ENCODE measurements around the gene RASGRF1. TPM values are rescaled to one million over a fixed set of nuclear protein-coding genes. Genes with fewer than 3 reads are reported as not detected.

RASGRF1 gene
- total and polyA plus RNA-seq, 2 experiments from 2014 or later: 0.05 to 0.24 TPM

- DNase-seq (ENCODE audit: low spot score): no peak
- no peaks in the 10 kb centered on the region for H3K27me3 ChIP-seq (ENCODE audit: insufficient read depth)
- H3K36me3 Mint-ChIP-seq (ENCODE audit: low read depth): no peaks in the 10 kb centered on the region
- H3K4me3 Mint-ChIP-seq: no peak overlapping the region
- H3F3A ChIP-seq (replicated peaks; ENCODE audit: low read depth): no peaks in the 10 kb centered on the region
- H4K20me1 ChIP-seq (replicated peaks; ENCODE audit: insufficient read depth): no peaks in the 10 kb centered on the region
- H3K4me1 ChIP-seq (ENCODE audit: insufficient read depth): no peaks in the 10 kb centered on the region
- H3K36me3 ChIP-seq (ENCODE audit: insufficient read depth): no peaks in the 10 kb centered on the region
- no peaks in the 10 kb centered on the region for H3K9me2 ChIP-seq (ENCODE audit: insufficient read depth)
- no peaks in the 10 kb centered on the region for H3K79me2 ChIP-seq (replicated peaks; ENCODE audit: insufficient read depth)
- no peak for ATAC-seq
- H3K9me3 Mint-ChIP-seq: no peaks in the 10 kb centered on the region; the same call in 2 of the 3 replicates
- no peak for TF ChIP-seq ZNF462 (CRISPR knock-in tag; IDR thresholded peaks at IDR 0.05)
- TF ChIP-seq STAT1 (IDR thresholded peaks at IDR 0.05; ENCODE audit: unreplicated experiment): no peak
- no peak for TF ChIP-seq EZH2 (IDR thresholded peaks at IDR 0.05; ENCODE audit: low read depth, unreplicated experiment)
- no peak overlapping the region for H3K4me2 ChIP-seq
- no peak overlapping the region for H2AFZ ChIP-seq
- no peaks in the 10 kb centered on the region for H3K4me1 Mint-ChIP-seq
- no peak overlapping the region for H3K27ac ChIP-seq (ENCODE audit: low read depth)
- H3K4me3 ChIP-seq: no peak overlapping the region
- no peak overlapping the region for H3K27ac Mint-ChIP-seq
- H3K27me3 Mint-ChIP-seq (ENCODE audit: insufficient read depth, low read depth, poor library complexity): peaks cover 4% of the 10 kb centered on the region
These were observed 15.3 kb downstream of the RASGRF1 start for GRCh38 chr15:79075256-79075655.

GRCh38 chr15:79073336-79073735 is 17.2 kb downstream of the RASGRF1 start:
- H3K27ac ChIP-seq (ENCODE audit: low read depth): no peak overlapping the region
- no peak overlapping the region for H3K4me2 ChIP-seq
- Mint-ChIP-seq H3K27me3 (ENCODE audit: insufficient read depth, low read depth, poor library complexity) (peaks cover 3% of the 10 kb centered on the region), H3K36me3 (ENCODE audit: low read depth) (no peaks in the 10 kb centered on the region), H3K4me1 (no peaks in the 10 kb centered on the region), H3K27ac (no peak overlapping the region), H3K4me3 (no peak overlapping the region; the same call in 2 of the 3 replicates), H3K9me3 (no peaks in the 10 kb centered on the region; the same call in 2 of the 3 replicates)
- no peak for TF ChIP-seq POLR2AphosphoS5 (IDR thresholded peaks at IDR 0.05; ENCODE audit: low read depth)
- TF ChIP-seq REST (IDR thresholded peaks at IDR 0.05; ENCODE audit: unreplicated experiment): no peak
- no peak for TF ChIP-seq ETS1 (IDR thresholded peaks at IDR 0.05)
- no peaks in the 10 kb centered on the region for H3K36me3 ChIP-seq (ENCODE audit: insufficient read depth)
- H3K9me2 ChIP-seq (ENCODE audit: insufficient read depth): no peaks in the 10 kb centered on the region
- no peaks in the 10 kb centered on the region for H3K27me3 ChIP-seq (ENCODE audit: insufficient read depth)
- H2AFZ ChIP-seq: no peak overlapping the region
- H3K79me2 ChIP-seq (replicated peaks; ENCODE audit: insufficient read depth): no peaks in the 10 kb centered on the region
- ATAC-seq: no peak
- H3F3A ChIP-seq (replicated peaks; ENCODE audit: low read depth): no peaks in the 10 kb centered on the region
- no peaks in the 10 kb centered on the region for H3K4me1 ChIP-seq (ENCODE audit: insufficient read depth)
- no peak for DNase-seq (ENCODE audit: low spot score)
- no peak overlapping the region for H3K4me3 ChIP-seq
- H4K20me1 ChIP-seq (replicated peaks; ENCODE audit: insufficient read depth): no peaks in the 10 kb centered on the region

Measured in GM23338 (cell line).